Hematopoietic multipotent progenitor cell treated with erythropoietin and hydrocortisone succinate and interleukin-3 and kit ligand, for 8 days (in vitro differentiated cells): Measurements from ENCODE around the gene ROBO1.
A peak's percentile ranks its signal among the peaks of the same experiment; 100 is the strongest.

Experiments used
- DNase-seq: peaks from one replicate; pipeline ENCODE4 v3.0.0-alpha.2; 2015

Gene ROBO1

DNA sequence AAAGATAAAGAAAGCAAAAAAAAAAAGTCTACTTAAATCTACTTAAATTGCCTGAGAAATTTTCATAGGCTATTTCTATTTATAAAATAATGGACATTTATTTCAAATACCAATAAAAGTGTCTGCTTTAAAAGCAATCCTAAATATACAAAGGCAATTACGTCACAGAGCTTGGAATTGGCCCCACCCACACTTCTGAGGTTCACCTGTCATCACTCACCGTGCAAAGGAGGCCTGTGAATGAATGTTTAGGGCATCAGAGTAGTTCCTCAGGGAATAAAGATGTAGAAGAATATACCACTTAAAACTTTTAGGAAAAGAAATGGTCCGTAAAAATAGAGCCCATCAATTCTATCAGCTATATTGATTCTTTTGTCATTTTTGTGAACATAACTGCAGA lies 621.8 kb downstream of the ROBO1 start:
- DNase-seq = no peak

DNA sequence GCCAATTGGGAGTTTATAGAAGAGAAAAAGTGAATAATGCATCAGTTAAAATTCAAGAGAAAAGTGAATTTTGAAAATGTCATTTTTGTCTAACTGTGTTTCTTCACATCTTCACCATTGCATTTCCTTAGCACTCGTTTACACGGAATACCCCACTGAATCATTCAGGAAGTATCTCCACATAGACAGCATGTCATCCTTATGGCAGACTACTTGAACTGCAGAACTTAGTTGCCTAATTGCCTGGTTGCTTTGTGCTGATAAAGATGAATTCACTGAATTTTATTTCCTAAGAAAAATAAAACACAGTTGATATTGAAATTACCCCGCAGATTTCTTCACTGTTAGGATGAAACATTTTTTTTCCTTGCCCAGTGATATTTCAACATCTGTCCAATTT lies 627.1 kb downstream of the ROBO1 start:
- no peak for DNase-seq

GRCh38 chr3:79139395-79140068 lies 628.3 kb downstream of the ROBO1 start:
- DNase-seq = no peak

- DNase-seq = no peak
These were observed 642.3 kb downstream of the ROBO1 start for GRCh38 chr3:79125313-79125984.

DNA sequence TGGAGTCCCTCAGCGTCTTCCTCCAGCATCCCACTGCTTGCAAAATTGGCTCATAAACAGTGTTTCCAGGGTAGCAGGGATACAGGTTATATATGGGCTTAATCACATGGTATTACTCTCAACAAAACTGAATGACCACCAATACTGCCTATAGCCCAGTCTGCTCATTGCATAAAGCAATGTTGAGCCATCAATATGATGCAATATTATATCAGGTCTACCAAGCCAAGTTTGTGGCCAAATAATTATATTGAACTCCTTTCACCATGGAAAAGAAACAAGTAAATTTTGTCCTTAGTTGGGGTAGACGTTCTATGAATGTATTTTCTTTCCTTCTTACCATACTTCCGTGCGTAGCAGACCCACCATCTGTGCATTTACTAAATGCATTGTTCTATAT lies 652.3 kb downstream of the ROBO1 start:
- DNase-seq = no peak

DNA sequence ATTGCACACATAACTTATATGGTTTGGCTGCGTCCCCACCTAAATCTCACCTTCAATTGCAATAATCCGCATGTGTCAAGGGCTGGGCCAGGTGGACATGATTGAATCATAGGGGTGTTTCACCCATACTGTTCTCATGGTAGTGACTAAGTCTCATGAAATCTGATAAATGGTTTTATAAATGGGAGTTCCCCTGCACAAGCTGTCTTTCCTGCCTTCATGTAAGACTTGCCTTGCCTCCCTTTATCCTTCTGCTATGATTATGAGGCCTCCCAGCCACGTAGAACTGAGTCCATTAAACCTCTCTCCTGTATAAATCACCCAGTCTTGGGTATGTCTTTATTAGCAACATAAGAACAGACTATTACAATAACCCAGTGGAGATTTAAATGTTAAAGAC lies 653.9 kb downstream of the ROBO1 start:
- no peak for DNase-seq

DNA sequence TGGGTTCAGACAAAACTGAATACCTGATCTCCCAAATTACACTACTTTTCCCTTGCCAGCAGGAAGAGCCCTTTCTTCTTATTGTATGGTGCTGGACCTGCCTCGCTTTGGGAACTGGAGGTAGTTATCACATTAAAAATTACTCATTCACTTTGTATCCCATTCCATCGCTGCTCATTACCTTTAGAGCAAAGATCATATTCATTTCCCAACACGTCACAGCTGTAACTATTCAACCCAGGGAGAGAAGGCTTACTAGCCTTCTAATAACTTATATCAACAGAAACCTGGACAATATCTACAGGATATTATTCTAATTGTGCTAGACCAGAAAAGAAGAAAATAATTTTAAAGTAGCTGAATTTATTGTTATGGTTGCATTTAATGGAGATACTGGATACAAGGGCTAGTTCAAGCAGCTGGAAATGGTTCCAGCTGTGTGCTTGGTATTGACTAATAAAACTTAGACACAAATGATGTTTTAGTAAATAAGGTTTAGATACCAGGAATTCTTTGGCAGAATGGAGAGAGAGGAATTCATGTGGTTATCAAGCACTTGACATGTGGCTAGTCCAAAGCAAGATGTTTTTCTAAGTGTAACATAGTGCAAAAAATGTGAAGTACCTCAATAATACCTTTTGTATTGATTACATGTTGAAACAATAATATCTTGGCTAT lies 656.3 kb downstream of the ROBO1 start:
- no peak for DNase-seq

GRCh38 chr3:79109754-79110153 lies 658.0 kb downstream of the ROBO1 start:
- DNase-seq = no peak

- no peak for DNase-seq
These were observed 664.5 kb downstream of the ROBO1 start for GRCh38 chr3:79103307-79103706.

GRCh38 chr3:79097964-79098660 lies 669.7 kb downstream of the ROBO1 start:
- no peak for DNase-seq

GRCh38 chr3:79094654-79095053 lies 673.1 kb downstream of the ROBO1 start:
- DNase-seq = no peak

DNA sequence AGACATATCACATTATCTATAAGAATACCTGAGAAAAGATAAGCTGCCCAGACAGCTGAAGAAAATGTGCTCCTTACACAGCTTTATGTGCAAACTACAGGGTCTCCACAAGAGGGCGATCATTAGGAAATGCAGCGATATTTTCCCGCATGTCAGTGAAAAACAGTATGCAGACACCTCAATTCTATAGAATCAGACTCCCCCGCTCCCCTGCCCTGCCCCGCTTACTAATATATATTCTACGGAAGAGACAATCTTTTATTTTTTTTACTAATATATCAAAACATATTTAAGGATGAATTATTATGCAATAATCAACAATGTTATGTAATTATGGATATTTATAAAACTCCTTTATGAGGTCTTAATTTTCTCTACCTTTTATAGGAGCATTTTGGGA lies 681.3 kb downstream of the ROBO1 start:
- DNase-seq = peak; percentile 59

GRCh38 chr3:79085171-79085570 lies 682.6 kb downstream of the ROBO1 start:
- DNase-seq = no peak

DNA sequence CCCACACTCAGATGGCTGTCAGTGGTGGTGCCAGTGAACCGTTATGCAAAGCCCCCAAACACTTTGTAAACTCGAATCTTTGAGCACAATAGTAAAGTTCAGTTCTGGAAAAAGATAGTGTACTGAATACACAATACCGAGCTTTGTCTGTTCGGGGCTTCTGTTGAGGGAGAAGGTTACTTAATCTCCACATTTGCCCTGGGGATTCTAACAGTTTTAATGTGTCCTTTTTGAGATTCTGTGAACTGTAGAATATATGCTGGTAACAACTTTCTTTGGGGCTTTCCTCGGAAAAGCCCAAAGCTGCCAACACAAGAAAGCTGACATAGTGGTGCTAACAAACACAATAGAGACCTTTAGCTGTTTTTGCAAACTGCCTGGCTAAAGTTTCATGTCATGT lies 686.5 kb downstream of the ROBO1 start:
- DNase-seq = no peak

DNA sequence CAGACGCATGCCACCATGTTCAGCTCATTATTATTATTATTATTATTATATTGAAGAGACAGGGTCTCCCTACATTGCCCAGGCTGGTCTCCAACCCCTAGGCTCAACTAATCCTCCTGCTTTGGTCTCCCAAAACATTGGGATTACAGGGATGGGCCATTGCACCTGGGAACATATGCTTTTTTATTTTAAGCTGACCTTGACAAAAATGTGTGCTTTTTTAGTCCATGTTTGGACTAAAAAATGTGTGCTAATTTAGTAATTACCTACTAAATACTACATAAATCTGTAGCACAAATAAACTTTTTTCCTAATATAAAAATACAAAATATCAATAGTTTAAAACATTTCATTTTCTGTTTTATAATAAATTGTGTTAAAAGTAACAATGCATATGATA lies 693.2 kb downstream of the ROBO1 start:
- no peak for DNase-seq

GRCh38 chr3:79067734-79068133 lies 700.1 kb downstream of the ROBO1 start:
- no peak for DNase-seq

DNA sequence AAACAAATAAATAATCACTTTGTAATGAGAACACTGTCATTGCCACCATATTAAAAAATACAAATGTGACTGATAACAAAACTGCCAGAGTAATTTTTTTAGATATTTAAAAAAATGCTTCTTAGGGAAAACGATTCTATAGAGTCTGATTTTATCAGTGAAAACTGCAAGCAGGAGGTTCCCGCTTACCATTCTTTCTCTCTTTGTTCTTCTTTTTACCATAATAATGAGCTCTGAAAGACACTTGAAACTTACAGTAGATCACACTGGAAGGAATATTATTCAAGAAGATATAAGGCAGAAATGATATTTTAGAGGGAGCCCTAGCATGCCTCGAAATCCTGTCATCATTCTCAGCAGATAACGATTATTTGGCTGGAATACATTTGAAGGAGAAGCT lies 701.3 kb downstream of the ROBO1 start:
- DNase-seq = no peak

GRCh38 chr3:79063624-79064023 lies 704.2 kb downstream of the ROBO1 start:
- no peak for DNase-seq

GRCh38 chr3:79057756-79058155 lies 710.0 kb downstream of the ROBO1 start:
- no peak for DNase-seq

GRCh38 chr3:79056498-79056897 lies 711.3 kb downstream of the ROBO1 start:
- DNase-seq = no peak

GRCh38 chr3:79052054-79052681 lies 715.6 kb downstream of the ROBO1 start:
- DNase-seq = no peak

DNA sequence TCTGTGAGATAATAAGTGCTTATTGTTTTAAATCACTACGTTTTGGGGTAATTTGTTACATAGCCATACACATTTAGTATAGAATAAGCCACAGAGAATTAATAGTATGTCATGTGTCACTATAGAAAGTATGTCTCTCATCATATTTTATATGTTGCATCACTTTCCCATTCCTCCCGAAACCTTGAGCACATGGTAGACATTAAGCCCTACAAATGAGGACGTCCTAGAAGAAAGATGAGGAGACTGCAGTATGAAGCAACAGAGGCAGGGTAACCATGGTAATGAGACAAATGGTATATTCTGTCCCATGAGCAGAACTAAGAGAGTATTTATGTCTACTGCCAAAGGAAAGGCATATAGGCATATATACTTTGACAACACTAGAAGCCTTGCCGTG lies 720.2 kb downstream of the ROBO1 start:
- no peak for DNase-seq

- no peak for DNase-seq
These were observed 726.2 kb downstream of the ROBO1 start for GRCh38 chr3:79041621-79042020.
